ENCODE data around the gene NSUN4.
"Not testable (repeated sequence)": the region's sequence is repeated elsewhere in the genome, so short reads cannot be mapped to it uniquely, and the experiment has no call there.

NSUN4 gene

GRCh38 chr1:46367072-46367471 lies 26.5 kb downstream of the NSUN4 start:
- H3K4me2 ChIP-seq (ENCODE audit: insufficient read depth, low read length), result no peak overlapping the region
- H3K9me3 ChIP-seq (ENCODE audit: insufficient read depth, low read length, severe bottlenecking), result no peaks in the 10 kb centered on the region
- no peak for TF ChIP-seq EZH2 (IDR thresholded peaks at IDR 0.05; ENCODE audit: borderline replicate concordance, low read depth, low read length, severe bottlenecking)
- no peak for TF ChIP-seq CTCF (IDR thresholded peaks at IDR 0.05; ENCODE audit: borderline replicate concordance, extremely low read depth, low read length, poor library complexity, severe bottlenecking)
- no peak overlapping the region for H2AFZ ChIP-seq (ENCODE audit: low read depth, low read length)
- no peaks in the 10 kb centered on the region for H4K20me1 ChIP-seq (ENCODE audit: insufficient read depth, low read length)
- H3K4me1 ChIP-seq (ENCODE audit: insufficient read depth, low read length), result no peaks in the 10 kb centered on the region
- no peaks in the 10 kb centered on the region for H3K27me3 ChIP-seq (ENCODE audit: insufficient read depth, low read length, poor library complexity)
- no peak overlapping the region for H3K9ac ChIP-seq (ENCODE audit: low read depth, low read length)
- peaks cover 54% of the 10 kb centered on the region for H3K36me3 ChIP-seq (ENCODE audit: insufficient read depth, low read length)
- DNase-seq, result no peak
- no peaks in the 10 kb centered on the region for H3K79me2 ChIP-seq (ENCODE audit: insufficient read depth, low read length)
- no peak for ATAC-seq (ENCODE audit: insufficient read depth, low read depth)
- H3K27ac ChIP-seq (ENCODE audit: low read length), result no peak overlapping the region
- H3K4me3 ChIP-seq (ENCODE audit: low read depth in 1 of 2, low read length in 2 of 2), result no peak overlapping the region

- not testable (repeated sequence) for H3K79me2 ChIP-seq (ENCODE audit: insufficient read depth, low read length); H3K9ac ChIP-seq (ENCODE audit: low read depth, low read length); H3K4me1 ChIP-seq (ENCODE audit: insufficient read depth, low read length); H3K27me3 ChIP-seq (ENCODE audit: insufficient read depth, low read length, poor library complexity); H4K20me1 ChIP-seq (ENCODE audit: insufficient read depth, low read length); ATAC-seq (ENCODE audit: insufficient read depth, low read depth); H3K9me3 ChIP-seq (ENCODE audit: insufficient read depth, low read length, severe bottlenecking); H3K4me3 ChIP-seq (ENCODE audit: low read depth in 1 of 2, low read length in 2 of 2); DNase-seq; H2AFZ ChIP-seq (ENCODE audit: low read depth, low read length); H3K27ac ChIP-seq (ENCODE audit: low read length); H3K4me2 ChIP-seq (ENCODE audit: insufficient read depth, low read length)
- peaks cover 47% of the 10 kb centered on the region for H3K36me3 ChIP-seq (ENCODE audit: insufficient read depth, low read length)
Observed at GRCh38 chr1:46367701-46368100, 27.1 kb downstream of the NSUN4 start.

- Histone ChIP-seq H4K20me1 (ENCODE audit: insufficient read depth, low read length) (no peaks in the 10 kb centered on the region), H3K9me3 (ENCODE audit: insufficient read depth, low read length, severe bottlenecking) (no peaks in the 10 kb centered on the region), H3K4me3 (ENCODE audit: low read depth in 1 of 2, low read length in 2 of 2) (no peak overlapping the region), H3K4me2 (ENCODE audit: insufficient read depth, low read length) (no peak overlapping the region), H3K27ac (ENCODE audit: low read length) (no peak overlapping the region), H3K79me2 (ENCODE audit: insufficient read depth, low read length) (no peaks in the 10 kb centered on the region), H3K36me3 (ENCODE audit: insufficient read depth, low read length) (peaks cover 38% of the 10 kb centered on the region), H3K9ac (ENCODE audit: low read depth, low read length) (no peak overlapping the region), H3K4me1 (ENCODE audit: insufficient read depth, low read length) (no peaks in the 10 kb centered on the region), H2AFZ (ENCODE audit: low read depth, low read length) (no peak overlapping the region), H3K27me3 (ENCODE audit: insufficient read depth, low read length, poor library complexity) (no peaks in the 10 kb centered on the region)
- no peak for ATAC-seq (ENCODE audit: insufficient read depth, low read depth)
- DNase-seq, result no peak
- TF ChIP-seq EZH2 (IDR thresholded peaks at IDR 0.05; ENCODE audit: borderline replicate concordance, low read depth, low read length, severe bottlenecking), result no peak
- no peak for TF ChIP-seq CTCF (IDR thresholded peaks at IDR 0.05; ENCODE audit: borderline replicate concordance, extremely low read depth, low read length, poor library complexity, severe bottlenecking)
Observed at GRCh38 chr1:46368791-46369190, 28.2 kb downstream of the NSUN4 start.

GRCh38 chr1:46369542-46370213 lies 29.1 kb downstream of the NSUN4 start:
- H3K4me1 ChIP-seq (ENCODE audit: insufficient read depth, low read length), result no peaks in the 10 kb centered on the region
- no peak overlapping the region for H3K27ac ChIP-seq (ENCODE audit: low read length)
- H2AFZ ChIP-seq (ENCODE audit: low read depth, low read length), result no peak overlapping the region
- no peaks in the 10 kb centered on the region for H3K79me2 ChIP-seq (ENCODE audit: insufficient read depth, low read length)
- no peaks in the 10 kb centered on the region for H3K27me3 ChIP-seq (ENCODE audit: insufficient read depth, low read length, poor library complexity)
- H3K9me3 ChIP-seq (ENCODE audit: insufficient read depth, low read length, severe bottlenecking), result no peaks in the 10 kb centered on the region
- no peak for ATAC-seq (ENCODE audit: insufficient read depth, low read depth)
- peaks cover 37% of the 10 kb centered on the region for H3K36me3 ChIP-seq (ENCODE audit: insufficient read depth, low read length)
- no peaks in the 10 kb centered on the region for H4K20me1 ChIP-seq (ENCODE audit: insufficient read depth, low read length)
- H3K4me3 ChIP-seq (ENCODE audit: low read depth in 1 of 2, low read length in 2 of 2), result no peak overlapping the region
- TF ChIP-seq CTCF (IDR thresholded peaks at IDR 0.05; ENCODE audit: borderline replicate concordance, extremely low read depth, low read length, poor library complexity, severe bottlenecking), result no peak
- no peak for TF ChIP-seq EZH2 (IDR thresholded peaks at IDR 0.05; ENCODE audit: borderline replicate concordance, low read depth, low read length, severe bottlenecking)
- H3K9ac ChIP-seq (ENCODE audit: low read depth, low read length), result no peak overlapping the region
- H3K4me2 ChIP-seq (ENCODE audit: insufficient read depth, low read length), result no peak overlapping the region
- no peak for DNase-seq

All from DND-41 (cell line).